Transverse colon (tissue), 4 donors: ENCODE results near the gene ANGEL2. TPM values are rescaled to one million over a fixed set of nuclear protein-coding genes. Genes with fewer than 3 reads are reported as not detected.

Source experiments
- DNase-seq: peaks from one replicate; pipeline ENCODE4 v3.0.0-alpha.2; 2019
- H3K27ac ChIP-seq, 4 donors: fragments of 200-600 bp; sonication (generic); 2 replicates each; pipeline ENCODE4 v1.5.1; 2016 to 2018; ENCODE audit warnings: inconsistent platforms in 4 of 4
- H3K27me3 ChIP-seq: fragments of 200-600 bp; sonication (generic); 2 replicates; pipeline ENCODE4 v1.5.1; 2017; ENCODE audit warnings: inconsistent platforms
- H3K36me3 ChIP-seq, 4 donors: fragments of 200-600 bp; sonication (generic); 2 replicates each; pipeline ENCODE4 v1.5.1; 2017 to 2019; ENCODE audit warnings: inconsistent platforms in 4 of 4
- H3K4me1 ChIP-seq, 4 donors: fragments of 200-600 bp; sonication (generic); 2 replicates each; pipeline ENCODE4 v1.5.1; 2017 to 2020; ENCODE audit warnings: inconsistent platforms in 4 of 4
- H3K4me3 ChIP-seq, 4 donors: fragments of 200-600 bp; sonication (generic); 1 replicate in 1 of 4; 2 replicates in 3 of 4; pipeline versions ENCODE4 v1.5.1 to v1.6.1; 2017 to 2019; ENCODE audit warnings: inconsistent platforms in 4 of 4
- H3K9me3 ChIP-seq, 2 donors: fragments of 200-600 bp; sonication (generic); 2 replicates each; pipeline ENCODE4 v1.5.1; 2017 to 2019; ENCODE audit warnings: inconsistent platforms in 2 of 2
- EP300 ChIP-seq: sonication (generic); formaldehyde crosslinking; IDR thresholded peaks from one replicate; pipeline ENCODE4 v1.6.1; 2017; ENCODE audit warnings: antibody characterized with exemption, low read depth
- POLR2A ChIP-seq: fragments of 450-650 bp; IDR thresholded peaks from one replicate; pipeline ENCODE4 v1.6.1; 2016; ENCODE audit warnings: antibody characterized with exemption, mild to moderate bottlenecking, moderate library complexity
- POLR2AphosphoS5 ChIP-seq, 3 donors: sonication (generic); formaldehyde crosslinking; IDR thresholded peaks; one replicate each; pipeline ENCODE4 v1.6.1; 2016; ENCODE audit warnings: antibody characterized with exemption in 3 of 3
- WGBS, 2 donors: methylation state at CpG; one replicate each; pipeline ENCODE4 v1.1.5; 2018; ENCODE audit warnings: low coverage in 1 of 2; 5-methylcytosine and 5-hydroxymethylcytosine counted together
- in situ Hi-C, 4 donors: fragments of 200-750 bp; cut with MboI; loops; one replicate each; pipeline versions ENCODE4 v1.15.0 to v1.15.1; 2017; ENCODE audit warnings: low sequenced_read_pairs in 3 of 4, low pct_ligation_motif_present in 1 of 4, low pct_unique_long_range_greater_than_20kb in 1 of 4
- intact Hi-C: fragments of 100-400 bp; cut with DNase I; formaldehyde crosslinking; loops from one replicate; pipeline ENCODE4 v1.15.1; 2023; ENCODE audit warnings: low total_unique reads
- total RNA-seq, 4 donors: library from RNA; depleted of rRNA; stranded (reverse); fragments of >200 nt; gene quantifications; one replicate each; pipeline ENCODE4 v1.1.0, GENCODE V29; 2016
- TF ChIP-seq, protein P1 (sequence below), 5 experiments: fragments of 200-600 bp in 3 of 5; fragments of 450-650 bp in 2 of 5; sonication (generic) in 3 of 5; IDR thresholded peaks; 1 replicate in 2 of 5; 2 replicates in 3 of 5; pipeline ENCODE4 v1.5.1; 2016 to 2017; ENCODE audit warnings: antibody characterized with exemption in 5 of 5, inconsistent platforms in 3 of 5, mild to moderate bottlenecking in 2 of 5, moderate library complexity in 1 of 5

ANGEL2 gene, protein sequence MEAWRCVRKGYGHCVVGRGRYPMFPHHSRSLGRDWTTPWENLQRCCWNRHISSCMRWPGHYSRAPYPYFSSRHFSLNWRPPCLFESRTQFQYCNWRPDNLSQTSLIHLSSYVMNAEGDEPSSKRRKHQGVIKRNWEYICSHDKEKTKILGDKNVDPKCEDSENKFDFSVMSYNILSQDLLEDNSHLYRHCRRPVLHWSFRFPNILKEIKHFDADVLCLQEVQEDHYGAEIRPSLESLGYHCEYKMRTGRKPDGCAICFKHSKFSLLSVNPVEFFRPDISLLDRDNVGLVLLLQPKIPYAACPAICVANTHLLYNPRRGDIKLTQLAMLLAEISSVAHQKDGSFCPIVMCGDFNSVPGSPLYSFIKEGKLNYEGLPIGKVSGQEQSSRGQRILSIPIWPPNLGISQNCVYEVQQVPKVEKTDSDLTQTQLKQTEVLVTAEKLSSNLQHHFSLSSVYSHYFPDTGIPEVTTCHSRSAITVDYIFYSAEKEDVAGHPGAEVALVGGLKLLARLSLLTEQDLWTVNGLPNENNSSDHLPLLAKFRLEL
- 100 to 1,000 TPM in 1 of 4 donors, 10 to 100 TPM in 3; 33.2 to 105 (median 64.3) TPM for total RNA-seq

GRCh38 chr1:213015099-213016050 is at the start of gene ANGEL2:
TSS of gene ANGEL2 (minus strand) at chr1:213015867. CDS start at chr1:213015671, 196 bp downstream.
- peaks cover 0 to 14% (median 8%) of the 10 kb centered on the region in 4 donors for H3K4me1 ChIP-seq
- H3K4me3 ChIP-seq: peak within 1 kb of the TSS; percentile 63 to 88 (median 80)

DNA sequence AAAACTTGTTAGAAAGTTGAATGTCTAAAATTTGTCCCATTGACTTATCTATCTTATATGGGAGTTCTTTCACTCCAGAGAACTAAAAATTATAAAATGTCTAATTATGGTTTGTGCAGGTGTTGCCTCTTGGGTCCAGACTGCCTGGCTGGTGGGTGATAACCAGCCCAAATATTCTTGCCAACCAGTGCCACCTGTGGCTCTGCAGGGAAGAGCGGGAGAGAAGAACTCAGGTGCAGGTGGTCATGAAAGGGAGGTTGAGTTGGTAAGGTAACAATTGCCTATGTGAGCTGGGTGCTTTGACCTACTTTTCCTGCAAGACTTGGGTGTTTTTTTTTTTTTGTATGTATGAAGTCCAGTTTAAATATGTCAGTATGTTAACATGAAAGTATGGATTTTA is 45.6 kb upstream of the ANGEL2 start:
- in situ Hi-C loops: no loop called here
- 83 to 97% methylated on average over 1 of the region's 1 CpG for WGBS, 2 donors

More at GRCh38 chr1:213015099-213016050, at the start of gene ANGEL2:
- Histone ChIP-seq H3K27me3 (no peaks in the 10 kb centered on the region), H3K9me3 (no peaks in the 10 kb centered on the region), H3K36me3 (no peaks in the 10 kb centered on the region), H3K27ac (peak within 1 kb of the TSS; percentile 95 to 97 (median 96))
- intact Hi-C loops (no loop called here), in situ Hi-C loops (no loop called here)
- peak; percentile 97 for DNase-seq
- 0 to 1% methylated on average over 13 to 60 of the region's 66 CpGs for WGBS, 2 donors
- TF ChIP-seq, protein P1, sequence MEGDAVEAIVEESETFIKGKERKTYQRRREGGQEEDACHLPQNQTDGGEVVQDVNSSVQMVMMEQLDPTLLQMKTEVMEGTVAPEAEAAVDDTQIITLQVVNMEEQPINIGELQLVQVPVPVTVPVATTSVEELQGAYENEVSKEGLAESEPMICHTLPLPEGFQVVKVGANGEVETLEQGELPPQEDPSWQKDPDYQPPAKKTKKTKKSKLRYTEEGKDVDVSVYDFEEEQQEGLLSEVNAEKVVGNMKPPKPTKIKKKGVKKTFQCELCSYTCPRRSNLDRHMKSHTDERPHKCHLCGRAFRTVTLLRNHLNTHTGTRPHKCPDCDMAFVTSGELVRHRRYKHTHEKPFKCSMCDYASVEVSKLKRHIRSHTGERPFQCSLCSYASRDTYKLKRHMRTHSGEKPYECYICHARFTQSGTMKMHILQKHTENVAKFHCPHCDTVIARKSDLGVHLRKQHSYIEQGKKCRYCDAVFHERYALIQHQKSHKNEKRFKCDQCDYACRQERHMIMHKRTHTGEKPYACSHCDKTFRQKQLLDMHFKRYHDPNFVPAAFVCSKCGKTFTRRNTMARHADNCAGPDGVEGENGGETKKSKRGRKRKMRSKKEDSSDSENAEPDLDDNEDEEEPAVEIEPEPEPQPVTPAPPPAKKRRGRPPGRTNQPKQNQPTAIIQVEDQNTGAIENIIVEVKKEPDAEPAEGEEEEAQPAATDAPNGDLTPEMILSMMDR (IDR thresholded peaks at IDR 0.05): no peak
- TF ChIP-seq POLR2AphosphoS5 (IDR thresholded peaks at IDR 0.05): peak; percentile 42 to 66 (median 48)
- peak; percentile 66 for TF ChIP-seq POLR2A
- TF ChIP-seq EP300: no peak

DNA sequence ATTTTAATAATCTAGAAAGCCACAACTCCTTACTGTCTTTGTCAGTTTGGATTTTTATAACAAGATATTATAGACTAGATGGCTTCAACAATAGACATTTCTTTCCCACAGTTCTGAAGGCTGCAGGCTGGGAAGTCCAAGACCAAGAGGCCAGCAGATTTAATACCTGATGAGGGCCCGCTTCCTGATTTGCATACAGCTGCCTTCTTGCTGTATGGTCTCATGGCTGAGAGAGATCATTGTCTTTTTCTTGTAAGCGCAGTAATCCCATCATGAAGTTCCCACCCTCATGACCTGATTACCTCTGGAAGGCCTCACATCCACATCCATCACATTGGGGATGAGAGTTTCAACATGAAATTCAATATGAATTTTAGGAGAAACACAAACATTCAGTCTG is 45.2 kb upstream of the ANGEL2 start:
- Histone ChIP-seq H3K36me3 (no peaks in the 10 kb centered on the region), H3K27me3 (no peaks in the 10 kb centered on the region), H3K27ac (no peak overlapping the region), H3K9me3 (peaks cover 0 to 4% of the 10 kb centered on the region in 2 donors), H3K4me3 (no peak overlapping the region), H3K4me1 (no peaks in the 10 kb centered on the region)
- intact Hi-C loops: no loop called here
- no peak for DNase-seq
- WGBS, 2 donors: 93 to 100% methylated on average over 2 of the region's 2 CpGs
- in situ Hi-C loops: no loop called here
- TF ChIP-seq POLR2A: no peak
- TF ChIP-seq EP300: no peak
- TF ChIP-seq POLR2AphosphoS5 (IDR thresholded peaks at IDR 0.05): no peak
- TF ChIP-seq, protein P1 (IDR thresholded peaks at IDR 0.05): no peak

More for the DNA sequence above, 45.6 kb upstream of the ANGEL2 start:
- Histone ChIP-seq H3K36me3 (no peaks in the 10 kb centered on the region), H3K9me3 (peaks cover 0 to 4% of the 10 kb centered on the region in 2 donors), H3K4me3 (no peak overlapping the region), H3K4me1 (no peaks in the 10 kb centered on the region), H3K27me3 (no peaks in the 10 kb centered on the region), H3K27ac (no peak overlapping the region)
- no peak for DNase-seq
- intact Hi-C loops: no loop called here
- TF ChIP-seq POLR2AphosphoS5 (IDR thresholded peaks at IDR 0.05) (no peak), POLR2A (no peak), EP300 (no peak)
- TF ChIP-seq, protein P1 (IDR thresholded peaks at IDR 0.05): no peak
